CD4-positive, alpha-beta memory T cell (primary cell): ENCODE results near the gene AGBL4. TPM values are rescaled to one million over a fixed set of nuclear protein-coding genes. Genes with fewer than 3 reads are reported as not detected.
"Not testable (repeated sequence)": the region's sequence is repeated elsewhere in the genome, so short reads cannot be mapped to it uniquely, and the experiment has no call there.

Source experiments
- CTCF ChIA-PET: fragments of 350-600 bp; sonication (Branson Sonifier 250); formaldehyde crosslinking; loops from one replicate; lab custom pipeline; 2021; ENCODE audit warnings: inconsistent platforms; ENCODE audit not compliant: partially characterized antibody; lab: Charles Lee
- POLR2A ChIA-PET: fragments of 350-600 bp; sonication (Branson Sonifier 250); formaldehyde crosslinking; loops from one replicate; lab custom pipeline; 2021; ENCODE audit not compliant: partially characterized antibody; lab: Charles Lee
- DNase-seq, 5 donors: peaks; one replicate each; pipeline versions ENCODE4 v3.0.0 to v3.0.0-alpha.2; 2020 to 2022; ENCODE audit warnings: mixed read lengths in 1 of 5
- H3K27ac ChIP-seq: one replicate; pipeline ENCODE4 v1.7.0; 2013; ENCODE audit warnings: low read depth, low read length
- H3K27me3 ChIP-seq: 2 replicates; pipeline ENCODE4 v1.7.0; 2013; ENCODE audit warnings: mild to moderate bottlenecking, low read length, moderate library complexity; ENCODE audit not compliant: insufficient read depth
- H3K36me3 ChIP-seq: 2 replicates; pipeline ENCODE4 v1.7.0; 2013; ENCODE audit warnings: mild to moderate bottlenecking, low read length, moderate library complexity; ENCODE audit not compliant: insufficient read depth
- H3K4me1 ChIP-seq: 2 replicates; pipeline ENCODE4 v1.7.0; 2013; ENCODE audit warnings: mild to moderate bottlenecking, low read length, moderate library complexity; ENCODE audit not compliant: insufficient read depth
- H3K4me3 ChIP-seq, 2 donors: one replicate each; pipeline ENCODE4 v1.7.0; 2013; ENCODE audit warnings: low read length in 2 of 2, mild to moderate bottlenecking in 1 of 2
- H3K9me3 ChIP-seq, 2 donors: one replicate each; pipeline ENCODE4 v1.7.0; 2013; ENCODE audit warnings: low read length in 2 of 2, control low read depth in 1 of 2; ENCODE audit not compliant: control insufficient read depth in 1 of 2
- H3K27ac Mint-ChIP-seq, 7 donors: one replicate each; pipeline ENCODE4 v1.8.0; 2020 to 2021; ENCODE audit warnings: mixed read lengths in 7 of 7, mild to moderate bottlenecking in 6 of 7, inconsistent platforms in 3 of 7, moderate library complexity in 3 of 7
- H3K27me3 Mint-ChIP-seq, 2 donors: one replicate each; pipeline ENCODE4 v1.8.0; 2020 to 2021; ENCODE audit warnings: mixed read lengths in 2 of 2
- H3K36me3 Mint-ChIP-seq, 2 donors: one replicate each; pipeline ENCODE4 v1.8.0; 2020 to 2021; ENCODE audit warnings: mixed read lengths in 2 of 2, inconsistent platforms in 1 of 2, mild to moderate bottlenecking in 1 of 2
- H3K4me1 Mint-ChIP-seq, 4 donors: one replicate each; pipeline ENCODE4 v1.8.0; 2020 to 2021; ENCODE audit warnings: mixed read lengths in 4 of 4, mild to moderate bottlenecking in 1 of 4
- H3K4me3 Mint-ChIP-seq, 8 donors: one replicate each; pipeline ENCODE4 v1.8.0; 2020 to 2021; ENCODE audit warnings: mixed read lengths in 8 of 8, mild to moderate bottlenecking in 7 of 8, moderate library complexity in 6 of 8, inconsistent platforms in 3 of 8
- H3K9me3 Mint-ChIP-seq, 8 donors: one replicate each; pipeline ENCODE4 v1.8.0; 2020 to 2021; ENCODE audit warnings: mixed read lengths in 8 of 8, mild to moderate bottlenecking in 5 of 8, inconsistent platforms in 3 of 8, moderate library complexity in 1 of 8
- intact Hi-C: fragments of 100-400 bp; cut with micrococcal nuclease; formaldehyde crosslinking; loops from one replicate; pipeline ENCODE4 v1.15.1; 2023
- polyA plus RNA-seq, 2 donors: library from polyadenylated mRNA; unstranded; fragments of 300-500 nt; fragmentation: Illumina TruSeq; gene quantifications; one replicate each; pipeline ENCODE4 v1.2.3, GENCODE V29; 2021
- total RNA-seq, 2 experiments: library from RNA; stranded (reverse); gene quantifications; one replicate each; pipeline ENCODE4 v1.2.3, GENCODE V29; 2021

Gene AGBL4
- total and polyA plus RNA-seq, 4 experiments from 2014 or later: not detected

DNA sequence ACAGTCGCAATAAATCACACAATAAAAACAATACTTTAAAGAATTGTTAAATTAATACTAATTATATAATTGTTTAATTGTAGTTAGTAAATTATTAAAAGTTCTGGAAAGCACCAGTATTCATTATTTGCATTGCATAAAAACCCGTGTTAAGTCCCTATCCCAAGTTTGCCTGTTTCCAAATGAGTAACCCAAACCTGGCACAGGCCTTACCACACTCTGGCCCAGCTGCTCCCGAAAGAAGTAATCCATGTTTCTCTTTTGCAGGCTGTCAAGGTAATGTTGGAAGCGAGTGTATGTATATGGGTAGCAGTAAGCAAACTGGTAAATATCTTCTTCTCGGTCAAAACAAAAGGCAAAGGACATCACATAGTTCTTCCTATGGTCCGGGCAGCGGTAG is 978.4 kb downstream of the AGBL4 start:
- DNase-seq: no peak
- Mint-ChIP-seq H3K27ac (no peak overlapping the region), H3K36me3 (no peaks in the 10 kb centered on the region), H3K9me3 (peaks cover 0 to 2% (median 0%) of the 10 kb centered on the region in 8 donors), H3K4me1 (no peaks in the 10 kb centered on the region), H3K4me3 (no peak overlapping the region), H3K27me3 (peaks cover 0 to 1% of the 10 kb centered on the region in 2 donors)
- intact Hi-C loops: no loop called here
- no peaks in the 10 kb centered on the region for H3K9me3 ChIP-seq
- no peaks in the 10 kb centered on the region for H3K27me3 ChIP-seq
- H3K4me1 ChIP-seq: no peaks in the 10 kb centered on the region
- H3K27ac ChIP-seq: no peak overlapping the region
- no peak overlapping the region for H3K4me3 ChIP-seq
- ChIA-PET POLR2A (no interaction called here), CTCF (no interaction called here)
- H3K36me3 ChIP-seq: no peaks in the 10 kb centered on the region

DNA sequence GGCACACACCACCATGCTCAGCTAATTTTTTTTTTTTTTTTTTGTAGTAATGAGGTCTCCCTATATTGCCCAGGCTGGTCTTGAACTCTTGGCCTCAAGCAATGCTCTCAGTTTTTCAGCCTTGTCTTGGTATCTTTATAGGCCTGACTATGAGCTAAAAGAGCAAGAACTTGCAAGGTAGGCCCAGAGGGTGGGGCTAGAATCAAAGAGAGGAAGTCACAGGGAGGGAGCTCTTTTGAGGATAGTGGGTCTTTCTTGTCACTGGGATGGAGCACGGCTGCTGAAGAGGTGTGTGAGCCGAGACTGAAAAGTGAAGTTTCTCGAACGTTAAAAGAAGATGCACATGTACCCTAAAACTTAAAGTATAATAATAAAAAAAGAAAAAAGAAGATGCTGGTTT is 987.1 kb downstream of the AGBL4 start:
- peaks cover 0 to 4% (median 0%) of the 10 kb centered on the region in 8 donors for H3K9me3 Mint-ChIP-seq
- no peaks in the 10 kb centered on the region for H3K4me1 Mint-ChIP-seq
- Histone ChIP-seq H3K9me3 (no peaks in the 10 kb centered on the region), H3K4me1 (no peaks in the 10 kb centered on the region), H3K27ac (no peak overlapping the region), H3K4me3 (no peak overlapping the region), H3K36me3 (no peaks in the 10 kb centered on the region), H3K27me3 (no peaks in the 10 kb centered on the region)
- H3K27ac Mint-ChIP-seq: no peak overlapping the region
- intact Hi-C loops: no loop called here
- H3K36me3 Mint-ChIP-seq: no peaks in the 10 kb centered on the region
- no peak for DNase-seq
- ChIA-PET POLR2A (interaction anchor here (0.7 kb wide), 1 partner anchor 21 kb away, joined by 3 read pairs; no protein-coding TSS in a partner anchor), CTCF (no interaction called here)
- peaks cover 0 to 2% of the 10 kb centered on the region in 2 donors for H3K27me3 Mint-ChIP-seq
- no peak overlapping the region for H3K4me3 Mint-ChIP-seq

DNA sequence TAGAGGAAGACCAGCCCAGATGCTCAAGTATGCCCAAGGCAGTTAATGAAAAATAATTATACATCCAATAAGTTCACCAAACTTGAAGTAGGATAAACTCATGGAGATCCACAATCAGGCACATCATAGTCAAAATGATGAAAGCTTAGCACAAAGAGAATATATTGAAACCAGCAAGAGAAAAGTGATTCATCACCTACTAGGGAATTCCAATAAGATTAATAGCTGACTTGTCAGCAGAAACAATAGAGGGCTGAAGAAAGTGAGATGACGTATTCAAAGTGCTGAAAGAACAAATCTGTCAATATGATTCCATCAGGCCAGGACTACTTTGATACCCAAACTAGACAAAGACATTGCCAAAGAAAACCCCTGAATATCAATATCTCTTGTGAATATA is 995.4 kb downstream of the AGBL4 start:
- POLR2A ChIA-PET: no interaction called here
- CTCF ChIA-PET: no interaction called here
- Histone ChIP-seq H3K27ac (no peak overlapping the region), H3K9me3 (no peaks in the 10 kb centered on the region), H3K27me3 (no peaks in the 10 kb centered on the region), H3K4me3 (no peak overlapping the region), H3K4me1 (no peaks in the 10 kb centered on the region), H3K36me3 (no peaks in the 10 kb centered on the region)
- no peak for DNase-seq
- H3K36me3 Mint-ChIP-seq: no peaks in the 10 kb centered on the region
- no peak overlapping the region for H3K4me3 Mint-ChIP-seq
- H3K4me1 Mint-ChIP-seq: no peaks in the 10 kb centered on the region
- peaks cover 2 to 14% (median 12%) of the 10 kb centered on the region in 8 donors for H3K9me3 Mint-ChIP-seq
- H3K27ac Mint-ChIP-seq: no peak overlapping the region
- intact Hi-C loops: no loop called here
- H3K27me3 Mint-ChIP-seq: peaks cover 0 to 1% of the 10 kb centered on the region in 2 donors

DNA sequence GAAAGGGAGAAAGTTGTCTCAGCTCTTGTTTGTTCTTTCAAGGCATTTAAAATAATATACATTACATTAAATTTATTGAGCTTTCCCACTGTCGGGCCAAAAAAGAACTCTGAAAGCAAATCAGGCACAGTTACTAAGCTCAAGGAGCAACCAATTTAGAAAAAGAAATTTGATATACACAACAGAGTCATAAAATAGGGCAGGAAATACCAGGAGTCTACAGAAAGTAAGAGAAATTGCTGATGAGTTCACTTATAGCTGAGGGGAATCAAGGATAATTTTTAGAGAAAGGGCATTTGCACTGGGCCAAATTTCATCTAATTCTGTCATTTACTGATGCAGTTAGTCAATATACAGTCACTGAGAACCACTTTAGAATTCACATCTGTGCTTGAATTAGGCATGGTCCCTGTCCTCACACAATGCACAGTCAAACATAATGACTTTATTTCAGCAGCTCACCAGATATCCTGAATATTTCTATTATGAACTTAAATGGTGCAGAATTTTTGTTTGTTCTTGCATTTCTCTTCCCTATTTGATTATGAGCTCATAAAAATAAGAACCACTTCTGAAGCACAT is 997.4 kb downstream of the AGBL4 start:
- Mint-ChIP-seq H3K4me1 (no peaks in the 10 kb centered on the region), H3K27ac (no peak overlapping the region), H3K9me3 (peaks cover 5 to 14% (median 12%) of the 10 kb centered on the region in 8 donors), H3K27me3 (peaks cover 0 to 1% of the 10 kb centered on the region in 2 donors), H3K4me3 (no peak overlapping the region), H3K36me3 (no peaks in the 10 kb centered on the region)
- Histone ChIP-seq H3K4me3 (no peak overlapping the region), H3K27ac (no peak overlapping the region), H3K27me3 (no peaks in the 10 kb centered on the region), H3K36me3 (no peaks in the 10 kb centered on the region), H3K9me3 (no peaks in the 10 kb centered on the region), H3K4me1 (no peaks in the 10 kb centered on the region)
- DNase-seq: no peak
- CTCF ChIA-PET: no interaction called here
- POLR2A ChIA-PET: no interaction called here
- intact Hi-C loops: no loop called here

DNA sequence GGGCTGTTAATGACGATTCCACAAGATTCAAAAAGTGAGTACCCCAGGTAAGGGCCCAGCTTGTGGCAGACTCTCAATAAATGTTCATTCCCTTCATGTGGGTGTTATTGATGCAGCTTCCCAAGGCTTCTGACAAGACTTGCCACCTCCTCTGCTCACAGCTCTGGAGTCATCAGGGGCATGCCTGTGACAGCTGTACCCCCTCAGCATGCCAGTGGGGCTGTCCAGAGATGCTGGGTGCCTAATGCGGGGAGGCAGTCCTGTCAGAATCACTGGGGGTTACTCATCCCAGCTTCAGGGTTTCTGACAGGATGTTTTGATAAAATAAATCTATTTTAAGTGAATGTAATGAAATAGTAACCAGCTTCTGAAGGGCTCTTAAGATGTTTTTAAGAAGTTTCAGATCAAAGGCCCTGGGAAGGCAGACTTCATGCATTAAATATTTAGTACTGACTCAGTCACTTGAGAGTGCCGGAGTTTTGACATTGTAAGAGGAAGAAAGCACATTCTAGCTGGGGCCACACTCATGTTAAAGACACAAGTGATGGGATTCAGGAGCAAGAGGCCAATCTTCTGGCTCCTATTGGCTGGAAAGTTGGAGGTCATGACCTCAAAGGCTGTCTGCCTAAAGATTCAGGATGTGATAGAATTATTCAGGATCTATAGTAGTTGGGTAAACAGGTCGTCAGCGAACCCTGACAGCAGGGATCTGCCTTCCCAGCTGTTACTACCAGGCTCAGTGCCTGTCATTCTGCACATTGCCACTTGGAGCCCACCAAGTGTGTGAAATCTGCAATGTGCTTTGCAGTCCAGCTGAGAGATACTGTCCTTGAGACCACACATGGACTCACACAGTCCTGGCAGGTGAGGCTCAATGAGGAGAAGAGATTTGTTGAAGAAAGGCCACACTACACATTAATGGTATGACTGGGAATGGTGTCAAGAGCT is 1007.5 kb downstream of the AGBL4 start:
- H3K4me3 Mint-ChIP-seq: no peak overlapping the region
- H3K36me3 Mint-ChIP-seq: no peaks in the 10 kb centered on the region
- ChIA-PET CTCF (no interaction called here), POLR2A (no interaction called here)
- no peak overlapping the region for H3K27ac Mint-ChIP-seq
- no peaks in the 10 kb centered on the region for H3K36me3 ChIP-seq
- H3K4me3 ChIP-seq: no peak overlapping the region
- no peaks in the 10 kb centered on the region for H3K27me3 Mint-ChIP-seq
- H3K27me3 ChIP-seq: no peaks in the 10 kb centered on the region
- H3K4me1 Mint-ChIP-seq: no peaks in the 10 kb centered on the region
- H3K9me3 Mint-ChIP-seq: peaks cover 0 to 7% (median 1%) of the 10 kb centered on the region in 8 donors
- no peaks in the 10 kb centered on the region for H3K4me1 ChIP-seq
- no peak for DNase-seq
- no peak overlapping the region for H3K27ac ChIP-seq
- intact Hi-C loops: no loop called here
- no peaks in the 10 kb centered on the region for H3K9me3 ChIP-seq

DNA sequence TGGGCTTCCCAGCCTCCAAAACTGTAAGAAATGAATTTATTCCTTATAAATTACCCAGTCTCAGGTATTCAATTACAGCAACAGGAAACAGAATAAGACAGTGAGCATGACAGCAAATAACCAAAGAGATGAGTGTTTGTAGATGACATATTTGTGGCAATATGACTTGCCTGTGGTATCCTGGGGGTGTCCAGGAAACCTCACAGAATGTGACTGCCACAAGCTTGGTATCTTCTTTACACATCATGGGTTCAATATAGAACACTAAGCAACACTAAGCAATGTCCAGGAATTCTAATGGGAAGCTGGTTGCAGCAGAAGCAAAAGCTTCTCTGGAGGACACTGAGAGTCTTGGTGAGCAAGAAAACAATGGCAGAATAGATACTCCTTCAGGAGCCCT is 1010.7 kb downstream of the AGBL4 start:
- H3K4me1 ChIP-seq: no peaks in the 10 kb centered on the region
- no peaks in the 10 kb centered on the region for H3K27me3 ChIP-seq
- no peaks in the 10 kb centered on the region for H3K36me3 ChIP-seq
- Mint-ChIP-seq H3K4me3 (no peak overlapping the region), H3K4me1 (no peaks in the 10 kb centered on the region), H3K27ac (no peak overlapping the region), H3K9me3 (peaks cover 0 to 3% (median 0%) of the 10 kb centered on the region in 8 donors), H3K27me3 (no peaks in the 10 kb centered on the region), H3K36me3 (no peaks in the 10 kb centered on the region)
- no peak for DNase-seq
- no peaks in the 10 kb centered on the region for H3K9me3 ChIP-seq
- POLR2A ChIA-PET: no interaction called here
- no peak overlapping the region for H3K27ac ChIP-seq
- intact Hi-C loops: no loop called here
- H3K4me3 ChIP-seq: no peak overlapping the region
- CTCF ChIA-PET: no interaction called here

DNA sequence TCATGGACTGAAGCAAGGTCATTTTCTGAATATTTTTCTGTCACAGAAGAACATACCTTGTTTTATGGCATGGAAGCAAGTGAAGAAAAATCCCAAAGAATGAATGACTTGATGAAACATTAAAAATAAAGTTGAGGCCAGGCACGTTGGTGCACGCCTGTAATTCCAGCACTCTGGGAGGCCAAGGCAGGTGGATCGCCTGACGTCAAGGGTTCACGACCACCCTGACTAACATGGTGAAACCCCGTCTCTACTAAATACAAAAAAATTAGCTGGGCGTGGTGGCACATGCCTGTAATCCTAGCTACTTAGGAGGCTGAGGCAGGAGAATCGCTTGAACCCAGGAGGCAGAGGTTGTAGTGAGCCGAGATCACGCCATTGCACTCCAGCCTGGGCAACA is 1020.8 kb downstream of the AGBL4 start:
- H3K4me3 Mint-ChIP-seq, H3K27me3 Mint-ChIP-seq, POLR2A ChIA-PET, H3K27ac ChIP-seq, H3K36me3 ChIP-seq, DNase-seq, H3K36me3 Mint-ChIP-seq, H3K27ac Mint-ChIP-seq, CTCF ChIA-PET, H3K4me3 ChIP-seq, H3K9me3 ChIP-seq, intact Hi-C loops, H3K4me1 ChIP-seq, H3K4me1 Mint-ChIP-seq, H3K27me3 ChIP-seq: not testable (repeated sequence)
- H3K9me3 Mint-ChIP-seq: peaks cover 0 to 15% (median 5%) of the 10 kb centered on the region in 8 donors
